GM12878 (cell line): Measurements from ENCODE around the gene PANK1. TPM values are rescaled to one million over a fixed set of nuclear protein-coding genes. Genes with fewer than 3 reads are reported as not detected.

ENCODE experiments used
- ATAC-seq: fragments of 200-7000 bp; cut with Tn5 transposase; 3 replicates; pipeline ENCODE4 v1.9.1; 2020; ENCODE audit warnings: mild to moderate bottlenecking, moderate library complexity
- BruUV-seq: library from RNA; stranded (reverse); fragments of 400-500 nt; replicated peaks from 2 replicates; lab custom pipeline; 2021; lab: Mats Ljungman, UMichigan
- CTCF ChIA-PET: fragments of 300-600 bp; sonication (Branson Sonifier 250); formaldehyde crosslinking; extraction: SDS; loops from one replicate; lab custom pipeline; 2021; ENCODE audit warnings: inconsistent platforms; lab: Yijun Ruan, JAX
- POLR2A ChIA-PET: fragments of 350-600 bp; formaldehyde crosslinking; extraction: SDS; loops from one replicate; lab custom pipeline; 2021; ENCODE audit warnings: inconsistent platforms; lab: Charles Lee
- RAD21 ChIA-PET: fragments of 300-600 bp; sonication (Branson Sonifier 250); formaldehyde crosslinking; loops from one replicate; lab custom pipeline; 2023; ENCODE audit warnings: antibody characterized with exemption; ENCODE audit not compliant: unreplicated experiment; lab: Charles Lee
- SMC1A ChIA-PET: fragments of 300-600 bp; sonication (Branson Sonifier 250); formaldehyde crosslinking; loops from one replicate; lab custom pipeline; 2023; ENCODE audit not compliant: unreplicated experiment, uncharacterized antibody; lab: Charles Lee
- DNase-seq: peaks from one replicate; pipeline ENCODE4 v3.0.0-alpha.2; 2011; ENCODE audit warnings: low read depth, low spot score
- FAIRE-seq: peaks from 3 replicates; lab custom pipeline; 2011; peaks lifted over from hg19 to GRCh38; lab: Jason Lieb, UNC
- H2AFZ ChIP-seq: 2 replicates; pipeline ENCODE4 v1.6.0; 2011; ENCODE audit warnings: low read depth, low read length, control low read depth; ENCODE audit not compliant: control insufficient read depth
- H3K27ac ChIP-seq: 2 replicates; pipeline ENCODE4 v1.5.1; 2011; ENCODE audit warnings: control low read depth; ENCODE audit not compliant: control insufficient read depth, insufficient read depth
- H3K27me3 ChIP-seq, 2 experiments: replicated peaks in 1 of 2; 2 replicates each; pipeline versions ENCODE4 v1.6.0 to v1.6.1; 2011; ENCODE audit warnings: low read length in 1 of 2; ENCODE audit not compliant: control insufficient read depth in 2 of 2, insufficient read depth in 2 of 2
- H3K36me3 ChIP-seq, 2 experiments: 2 replicates each; pipeline ENCODE4 v1.5.1; 2011; ENCODE audit warnings: low read length in 1 of 2; ENCODE audit not compliant: control insufficient read depth in 2 of 2, insufficient read depth in 2 of 2
- H3K4me1 ChIP-seq: 2 replicates; pipeline ENCODE4 v1.6.1; 2011; ENCODE audit warnings: mild to moderate bottlenecking, low read length, moderate library complexity, mixed read lengths; ENCODE audit not compliant: control insufficient read depth, insufficient read depth
- H3K4me2 ChIP-seq: 2 replicates; pipeline ENCODE4 v1.6.0; 2011; ENCODE audit warnings: control low read depth; ENCODE audit not compliant: control insufficient read depth, insufficient read depth
- H3K4me3 ChIP-seq: fragments of 200-600 bp; sonication (generic); 2 replicates; pipeline ENCODE4 v1.5.1; 2016
- H3K79me2 ChIP-seq: 2 replicates; pipeline ENCODE4 v1.6.0; 2011; ENCODE audit warnings: low read length; ENCODE audit not compliant: control insufficient read depth, insufficient read depth
- H3K9ac ChIP-seq: 2 replicates; pipeline ENCODE4 v1.8.0; 2011; ENCODE audit warnings: low read length, control low read depth, mixed read lengths; ENCODE audit not compliant: control insufficient read depth, insufficient read depth
- H3K9me3 ChIP-seq: replicated peaks from 3 replicates; pipeline ENCODE4 v1.5.1; 2011; ENCODE audit warnings: mild to moderate bottlenecking, low read length; ENCODE audit not compliant: control insufficient read depth, insufficient read depth
- H4K20me1 ChIP-seq: 2 replicates; pipeline ENCODE4 v1.6.0; 2011; ENCODE audit not compliant: control insufficient read depth, insufficient read depth
- CBX3 ChIP-seq: fragments of 200-600 bp; sonication (generic); IDR thresholded peaks from 2 replicates; pipeline ENCODE4 v1.6.1; 2016; ENCODE audit warnings: low read depth, borderline replicate concordance
- CREB1 ChIP-seq: IDR thresholded peaks from 2 replicates; pipeline ENCODE4 v1.6.1; 2012; ENCODE audit warnings: low read depth, mild to moderate bottlenecking, inconsistent platforms
- IKZF1 ChIP-seq: fragments of 450-650 bp; conservative IDR thresholded peaks from 2 replicates; pipeline ENCODE4 v1.6.1; 2017; ENCODE audit warnings: antibody characterized with exemption, mild to moderate bottlenecking
- IKZF2 ChIP-seq, 2 experiments: fragments of 450-650 bp; IDR thresholded peaks; 2 replicates each; pipeline ENCODE4 v1.6.1; 2017; ENCODE audit warnings: mild to moderate bottlenecking in 2 of 2, moderate library complexity in 2 of 2
- JUND ChIP-seq: IDR thresholded peaks from 2 replicates; pipeline ENCODE4 v1.6.1; 2012; ENCODE audit warnings: low read depth, mild to moderate bottlenecking, low read length, improper control_type of control experiment, moderate library complexity
- PAX5 ChIP-seq: IDR thresholded peaks from 2 replicates; pipeline ENCODE4 v1.6.1; 2011; ENCODE audit warnings: low read depth, low read length, borderline replicate concordance
- PAX8 ChIP-seq: fragments of 450-650 bp; IDR thresholded peaks from 2 replicates; pipeline ENCODE4 v1.6.1; 2017; ENCODE audit warnings: mild to moderate bottlenecking, moderate library complexity
- PML ChIP-seq: IDR thresholded peaks from 2 replicates; pipeline ENCODE4 v1.6.1; 2012; ENCODE audit warnings: low read length, inconsistent platforms
- SMARCA5 ChIP-seq: fragments of 450-650 bp; IDR thresholded peaks from 2 replicates; pipeline ENCODE4 v1.6.1; 2017; ENCODE audit warnings: mild to moderate bottlenecking
- SP1 ChIP-seq: IDR thresholded peaks from one replicate; pipeline ENCODE4 v1.6.1; 2011; ENCODE audit warnings: low read depth, low read length
- WGBS: methylation state at CpG from one replicate; pipeline ENCODE4 v1.1.6; 2016; ENCODE audit warnings: low lambda C conversion rate; ENCODE audit not compliant: insufficient replicate concordance, insufficient coverage; ENCODE audit errors: missing lambda C conversion rate; 5-methylcytosine and 5-hydroxymethylcytosine counted together
- in situ Hi-C: fragments of 300-500 bp; cut with MboI; formaldehyde crosslinking; loops from 9 replicates; pipeline ENCODE4 v1.14.3; 2018; ENCODE audit warnings: mixed read lengths
- intact Hi-C: fragments of 100-400 bp; cut with micrococcal nuclease; formaldehyde crosslinking; loops from one replicate; pipeline ENCODE4 v1.14.2; 2022; ENCODE audit not compliant: unreplicated experiment
- polyA plus RNA-seq, 11 experiments: library from polyadenylated mRNA; depleted of rRNA in 4 of 11; unstranded in 6 of 11; stranded (reverse) in 5 of 11; fragments of >200 nt; fragmentation: Nextera tagmentation in 4 of 11; fragmentation: Illumina TruSeq in 1 of 11; extraction: Ambion mirVana in 4 of 11; extraction: Trizol in 1 of 11; gene quantifications; 1 replicate in 1 of 11; 2 replicates in 10 of 11; pipeline versions ENCODE4 v1.2.1 to v1.2.3, GENCODE V29; 2011 to 2016; ENCODE audit warnings: inconsistent platforms in 2 of 11, missing spikeins in 2 of 11, low read depth in 1 of 11
- total RNA-seq, 4 experiments: library from RNA; depleted of rRNA in 3 of 4; stranded (reverse); fragments of >200 nt in 3 of 4; fragmentation: Illumina TruSeq in 1 of 4; extraction: Trizol in 1 of 4; gene quantifications; 2 replicates each; pipeline versions ENCODE4 v1.2.1 to v1.2.3, GENCODE V29; 2013 to 2021
- TF ChIP-seq, protein P1 (sequence below), 3 experiments: IDR thresholded peaks in 2 of 3; conservative IDR thresholded peaks in 1 of 3; 2 replicates each; pipeline ENCODE4 v1.5.1; 2011; ENCODE audit warnings: low read depth in 3 of 3, low read length in 3 of 3, mild to moderate bottlenecking in 3 of 3, control low read depth in 2 of 3, moderate library complexity in 2 of 3, inconsistent platforms in 1 of 3, mixed read lengths in 1 of 3; ENCODE audit not compliant: control insufficient read depth in 2 of 3, insufficient read depth in 1 of 3; ENCODE audit errors: extremely low read depth in 1 of 3
- TF ChIP-seq, protein P2 (sequence below): IDR thresholded peaks from 2 replicates; pipeline ENCODE4 v1.6.1; 2011; ENCODE audit warnings: borderline replicate concordance, low read depth, mild to moderate bottlenecking, moderate library complexity, low read length; ENCODE audit not compliant: insufficient read depth, poor library complexity, severe bottlenecking
- TF ChIP-seq, protein P3 (sequence below): fragments of 150-350 bp; IDR thresholded peaks from 2 replicates; pipeline ENCODE4 v1.6.1; 2014; ENCODE audit warnings: mild to moderate bottlenecking, low read depth, low read length
- TF ChIP-seq, protein P4 (sequence below): IDR thresholded peaks from 2 replicates; pipeline ENCODE4 v1.6.1; 2012; ENCODE audit warnings: low read depth, low read length, improper control_type of control experiment
- TF ChIP-seq, protein P5 (sequence below): fragments of 450-650 bp; formaldehyde crosslinking; IDR thresholded peaks from 2 replicates; pipeline ENCODE4 v1.4.0; 2020; ENCODE audit warnings: mild to moderate bottlenecking, moderate library complexity

Gene PANK1
- total and polyA plus RNA-seq, 10 of the 15 experiments (the other 5 are each of a cell fraction or from before 2014, with no cell fraction given), result 1.9 to 10.6 (median 5.8) TPM

DNA sequence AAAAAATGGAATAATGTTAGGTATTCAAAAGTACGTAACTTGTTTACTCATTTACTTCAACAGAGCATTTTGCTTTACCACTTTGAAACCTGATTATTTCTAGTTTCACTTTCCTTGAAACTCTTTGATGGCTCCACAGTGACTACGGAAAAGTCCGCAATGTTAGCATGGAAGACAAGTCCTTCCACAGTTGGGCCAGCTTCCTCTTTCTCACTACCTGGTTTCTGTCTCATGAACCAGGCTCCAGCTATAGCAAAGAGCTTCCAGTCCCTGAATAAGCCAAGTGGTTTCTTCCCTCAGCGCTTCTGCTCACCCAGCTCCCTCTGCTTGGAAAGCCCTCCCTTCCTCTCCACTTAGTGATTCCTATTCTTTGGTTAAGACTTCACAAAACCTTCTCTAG, 64.8 kb downstream of the PANK1 start:
- Histone ChIP-seq H3K27ac (no peak overlapping the region), H2AFZ (no peak overlapping the region), H3K36me3 (no peaks in the 10 kb centered on the region; a peak in 1 of 4 replicates), H3K9ac (no peak overlapping the region), H3K9me3 (no peaks in the 10 kb centered on the region), H4K20me1 (no peaks in the 10 kb centered on the region), H3K4me2 (no peak overlapping the region), H3K79me2 (no peaks in the 10 kb centered on the region), H3K27me3 (no peaks in the 10 kb centered on the region), H3K4me1 (no peaks in the 10 kb centered on the region), H3K4me3 (no peak overlapping the region)
- ATAC-seq, result no peak
- ChIA-PET SMC1A (interaction anchor here (1.3 to 1.4 kb wide), 2 partner anchors 14 to 18 kb away, joined by 3 to 4 read pairs; no protein-coding TSS in a partner anchor), CTCF (no interaction called here), POLR2A (no interaction called here), RAD21 (no interaction called here)
- FAIRE-seq, result no peak
- BruUV-seq, result no TSS peak
- in situ Hi-C loops (no loop called here), intact Hi-C loops (no loop called here)
- WGBS, result 100% methylated on average over 4 of the region's 4 CpGs
- no peak for DNase-seq
- TF ChIP-seq IKZF2 (IDR thresholded peaks at IDR 0.05), result no peak
- TF ChIP-seq PAX5, result no peak
- TF ChIP-seq, protein P1, sequence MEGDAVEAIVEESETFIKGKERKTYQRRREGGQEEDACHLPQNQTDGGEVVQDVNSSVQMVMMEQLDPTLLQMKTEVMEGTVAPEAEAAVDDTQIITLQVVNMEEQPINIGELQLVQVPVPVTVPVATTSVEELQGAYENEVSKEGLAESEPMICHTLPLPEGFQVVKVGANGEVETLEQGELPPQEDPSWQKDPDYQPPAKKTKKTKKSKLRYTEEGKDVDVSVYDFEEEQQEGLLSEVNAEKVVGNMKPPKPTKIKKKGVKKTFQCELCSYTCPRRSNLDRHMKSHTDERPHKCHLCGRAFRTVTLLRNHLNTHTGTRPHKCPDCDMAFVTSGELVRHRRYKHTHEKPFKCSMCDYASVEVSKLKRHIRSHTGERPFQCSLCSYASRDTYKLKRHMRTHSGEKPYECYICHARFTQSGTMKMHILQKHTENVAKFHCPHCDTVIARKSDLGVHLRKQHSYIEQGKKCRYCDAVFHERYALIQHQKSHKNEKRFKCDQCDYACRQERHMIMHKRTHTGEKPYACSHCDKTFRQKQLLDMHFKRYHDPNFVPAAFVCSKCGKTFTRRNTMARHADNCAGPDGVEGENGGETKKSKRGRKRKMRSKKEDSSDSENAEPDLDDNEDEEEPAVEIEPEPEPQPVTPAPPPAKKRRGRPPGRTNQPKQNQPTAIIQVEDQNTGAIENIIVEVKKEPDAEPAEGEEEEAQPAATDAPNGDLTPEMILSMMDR (IDR thresholded peaks at IDR 0.05 in 2 of 3, conservative IDR thresholded peaks at IDR 0.05 in 1 of 3; ENCODE audit: control insufficient read depth in 2 of 3, extremely low read depth in 1 of 3, insufficient read depth in 1 of 3, low read depth in 3 of 3, low read length in 3 of 3), result no peak
- TF ChIP-seq JUND, result no peak
- TF ChIP-seq, protein P2, sequence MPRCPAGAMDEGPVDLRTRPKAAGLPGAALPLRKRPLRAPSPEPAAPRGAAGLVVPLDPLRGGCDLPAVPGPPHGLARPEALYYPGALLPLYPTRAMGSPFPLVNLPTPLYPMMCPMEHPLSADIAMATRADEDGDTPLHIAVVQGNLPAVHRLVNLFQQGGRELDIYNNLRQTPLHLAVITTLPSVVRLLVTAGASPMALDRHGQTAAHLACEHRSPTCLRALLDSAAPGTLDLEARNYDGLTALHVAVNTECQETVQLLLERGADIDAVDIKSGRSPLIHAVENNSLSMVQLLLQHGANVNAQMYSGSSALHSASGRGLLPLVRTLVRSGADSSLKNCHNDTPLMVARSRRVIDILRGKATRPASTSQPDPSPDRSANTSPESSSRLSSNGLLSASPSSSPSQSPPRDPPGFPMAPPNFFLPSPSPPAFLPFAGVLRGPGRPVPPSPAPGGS, result no peak
- TF ChIP-seq, protein P3, sequence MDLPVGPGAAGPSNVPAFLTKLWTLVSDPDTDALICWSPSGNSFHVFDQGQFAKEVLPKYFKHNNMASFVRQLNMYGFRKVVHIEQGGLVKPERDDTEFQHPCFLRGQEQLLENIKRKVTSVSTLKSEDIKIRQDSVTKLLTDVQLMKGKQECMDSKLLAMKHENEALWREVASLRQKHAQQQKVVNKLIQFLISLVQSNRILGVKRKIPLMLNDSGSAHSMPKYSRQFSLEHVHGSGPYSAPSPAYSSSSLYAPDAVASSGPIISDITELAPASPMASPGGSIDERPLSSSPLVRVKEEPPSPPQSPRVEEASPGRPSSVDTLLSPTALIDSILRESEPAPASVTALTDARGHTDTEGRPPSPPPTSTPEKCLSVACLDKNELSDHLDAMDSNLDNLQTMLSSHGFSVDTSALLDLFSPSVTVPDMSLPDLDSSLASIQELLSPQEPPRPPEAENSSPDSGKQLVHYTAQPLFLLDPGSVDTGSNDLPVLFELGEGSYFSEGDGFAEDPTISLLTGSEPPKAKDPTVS, result no peak
- TF ChIP-seq, protein P4, sequence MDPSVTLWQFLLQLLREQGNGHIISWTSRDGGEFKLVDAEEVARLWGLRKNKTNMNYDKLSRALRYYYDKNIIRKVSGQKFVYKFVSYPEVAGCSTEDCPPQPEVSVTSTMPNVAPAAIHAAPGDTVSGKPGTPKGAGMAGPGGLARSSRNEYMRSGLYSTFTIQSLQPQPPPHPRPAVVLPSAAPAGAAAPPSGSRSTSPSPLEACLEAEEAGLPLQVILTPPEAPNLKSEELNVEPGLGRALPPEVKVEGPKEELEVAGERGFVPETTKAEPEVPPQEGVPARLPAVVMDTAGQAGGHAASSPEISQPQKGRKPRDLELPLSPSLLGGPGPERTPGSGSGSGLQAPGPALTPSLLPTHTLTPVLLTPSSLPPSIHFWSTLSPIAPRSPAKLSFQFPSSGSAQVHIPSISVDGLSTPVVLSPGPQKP, result no peak
- TF ChIP-seq CREB1, result no peak
- TF ChIP-seq, protein P5, sequence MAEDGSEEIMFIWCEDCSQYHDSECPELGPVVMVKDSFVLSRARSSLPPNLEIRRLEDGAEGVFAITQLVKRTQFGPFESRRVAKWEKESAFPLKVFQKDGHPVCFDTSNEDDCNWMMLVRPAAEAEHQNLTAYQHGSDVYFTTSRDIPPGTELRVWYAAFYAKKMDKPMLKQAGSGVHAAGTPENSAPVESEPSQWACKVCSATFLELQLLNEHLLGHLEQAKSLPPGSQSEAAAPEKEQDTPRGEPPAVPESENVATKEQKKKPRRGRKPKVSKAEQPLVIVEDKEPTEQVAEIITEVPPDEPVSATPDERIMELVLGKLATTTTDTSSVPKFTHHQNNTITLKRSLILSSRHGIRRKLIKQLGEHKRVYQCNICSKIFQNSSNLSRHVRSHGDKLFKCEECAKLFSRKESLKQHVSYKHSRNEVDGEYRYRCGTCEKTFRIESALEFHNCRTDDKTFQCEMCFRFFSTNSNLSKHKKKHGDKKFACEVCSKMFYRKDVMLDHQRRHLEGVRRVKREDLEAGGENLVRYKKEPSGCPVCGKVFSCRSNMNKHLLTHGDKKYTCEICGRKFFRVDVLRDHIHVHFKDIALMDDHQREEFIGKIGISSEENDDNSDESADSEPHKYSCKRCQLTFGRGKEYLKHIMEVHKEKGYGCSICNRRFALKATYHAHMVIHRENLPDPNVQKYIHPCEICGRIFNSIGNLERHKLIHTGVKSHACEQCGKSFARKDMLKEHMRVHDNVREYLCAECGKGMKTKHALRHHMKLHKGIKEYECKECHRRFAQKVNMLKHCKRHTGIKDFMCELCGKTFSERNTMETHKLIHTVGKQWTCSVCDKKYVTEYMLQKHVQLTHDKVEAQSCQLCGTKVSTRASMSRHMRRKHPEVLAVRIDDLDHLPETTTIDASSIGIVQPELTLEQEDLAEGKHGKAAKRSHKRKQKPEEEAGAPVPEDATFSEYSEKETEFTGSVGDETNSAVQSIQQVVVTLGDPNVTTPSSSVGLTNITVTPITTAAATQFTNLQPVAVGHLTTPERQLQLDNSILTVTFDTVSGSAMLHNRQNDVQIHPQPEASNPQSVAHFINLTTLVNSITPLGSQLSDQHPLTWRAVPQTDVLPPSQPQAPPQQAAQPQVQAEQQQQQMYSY, result no peak
- no peak for TF ChIP-seq SP1
- no peak for TF ChIP-seq IKZF1
- no peak for TF ChIP-seq SMARCA5
- no peak for TF ChIP-seq CBX3
- no peak for TF ChIP-seq PAX8
- no peak for TF ChIP-seq PML
